ENCODE data around the gene SDCCAG8.

DNA sequence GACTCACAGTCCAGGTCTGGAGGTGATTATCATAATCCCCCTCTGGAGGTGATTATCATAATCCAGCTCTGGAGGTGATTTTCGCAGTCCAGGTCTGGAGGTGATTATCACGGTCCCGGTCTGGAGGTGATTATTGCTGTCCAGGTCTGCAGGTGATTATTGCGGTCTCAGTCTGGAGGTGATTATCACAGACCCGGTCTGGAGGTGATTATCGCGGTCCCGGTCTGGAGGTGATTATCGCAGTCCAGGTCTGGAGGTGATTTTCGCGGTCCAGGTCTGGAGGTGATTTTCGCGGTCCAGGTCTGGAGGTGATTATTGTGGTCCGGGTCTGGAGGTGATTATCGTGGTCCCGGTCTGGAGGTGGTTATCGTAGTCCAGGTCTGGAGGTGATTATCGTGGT is 76.6 kb downstream of the SDCCAG8 start:
- no peak for TF ChIP-seq CTCF (conservative IDR thresholded peaks at IDR 0.05)
- TF ChIP-seq ZFX (IDR thresholded peaks at IDR 0.05): no peak

All from C4-2B (cell line).